CD4-positive, alpha-beta memory T cell (primary cell): ENCODE data around the gene HOXA9. TPM values are rescaled to one million over a fixed set of nuclear protein-coding genes. Genes with fewer than 3 reads are reported as not detected.
A peak's percentile ranks its signal among the peaks of the same experiment; 100 is the strongest.

Experiments used
- CTCF ChIA-PET: fragments of 350-600 bp; sonication (Branson Sonifier 250); formaldehyde crosslinking; loops from one replicate; lab custom pipeline; 2021; ENCODE audit warnings: inconsistent platforms; ENCODE audit not compliant: partially characterized antibody; lab: Charles Lee
- POLR2A ChIA-PET: fragments of 350-600 bp; sonication (Branson Sonifier 250); formaldehyde crosslinking; loops from one replicate; lab custom pipeline; 2021; ENCODE audit not compliant: partially characterized antibody; lab: Charles Lee
- DNase-seq, 5 donors: peaks; one replicate each; pipeline versions ENCODE4 v3.0.0 to v3.0.0-alpha.2; 2020 to 2022; ENCODE audit warnings: mixed read lengths in 1 of 5
- H3K27ac ChIP-seq: one replicate; pipeline ENCODE4 v1.7.0; 2013; ENCODE audit warnings: low read depth, low read length
- H3K27me3 ChIP-seq: 2 replicates; pipeline ENCODE4 v1.7.0; 2013; ENCODE audit warnings: mild to moderate bottlenecking, low read length, moderate library complexity; ENCODE audit not compliant: insufficient read depth
- H3K36me3 ChIP-seq: 2 replicates; pipeline ENCODE4 v1.7.0; 2013; ENCODE audit warnings: mild to moderate bottlenecking, low read length, moderate library complexity; ENCODE audit not compliant: insufficient read depth
- H3K4me1 ChIP-seq: 2 replicates; pipeline ENCODE4 v1.7.0; 2013; ENCODE audit warnings: mild to moderate bottlenecking, low read length, moderate library complexity; ENCODE audit not compliant: insufficient read depth
- H3K4me3 ChIP-seq, 2 donors: one replicate each; pipeline ENCODE4 v1.7.0; 2013; ENCODE audit warnings: low read length in 2 of 2, mild to moderate bottlenecking in 1 of 2
- H3K9me3 ChIP-seq, 2 donors: one replicate each; pipeline ENCODE4 v1.7.0; 2013; ENCODE audit warnings: low read length in 2 of 2, control low read depth in 1 of 2; ENCODE audit not compliant: control insufficient read depth in 1 of 2
- H3K27ac Mint-ChIP-seq, 7 donors: one replicate each; pipeline ENCODE4 v1.8.0; 2020 to 2021; ENCODE audit warnings: mixed read lengths in 7 of 7, mild to moderate bottlenecking in 6 of 7, inconsistent platforms in 3 of 7, moderate library complexity in 3 of 7
- H3K27me3 Mint-ChIP-seq, 2 donors: one replicate each; pipeline ENCODE4 v1.8.0; 2020 to 2021; ENCODE audit warnings: mixed read lengths in 2 of 2
- H3K36me3 Mint-ChIP-seq, 2 donors: one replicate each; pipeline ENCODE4 v1.8.0; 2020 to 2021; ENCODE audit warnings: mixed read lengths in 2 of 2, inconsistent platforms in 1 of 2, mild to moderate bottlenecking in 1 of 2
- H3K4me1 Mint-ChIP-seq, 4 donors: one replicate each; pipeline ENCODE4 v1.8.0; 2020 to 2021; ENCODE audit warnings: mixed read lengths in 4 of 4, mild to moderate bottlenecking in 1 of 4
- H3K4me3 Mint-ChIP-seq, 8 donors: one replicate each; pipeline ENCODE4 v1.8.0; 2020 to 2021; ENCODE audit warnings: mixed read lengths in 8 of 8, mild to moderate bottlenecking in 7 of 8, moderate library complexity in 6 of 8, inconsistent platforms in 3 of 8
- H3K9me3 Mint-ChIP-seq, 8 donors: one replicate each; pipeline ENCODE4 v1.8.0; 2020 to 2021; ENCODE audit warnings: mixed read lengths in 8 of 8, mild to moderate bottlenecking in 5 of 8, inconsistent platforms in 3 of 8, moderate library complexity in 1 of 8
- intact Hi-C: fragments of 100-400 bp; cut with micrococcal nuclease; formaldehyde crosslinking; loops from one replicate; pipeline ENCODE4 v1.15.1; 2023
- polyA plus RNA-seq, 2 donors: library from polyadenylated mRNA; unstranded; fragments of 300-500 nt; fragmentation: Illumina TruSeq; gene quantifications; one replicate each; pipeline ENCODE4 v1.2.3, GENCODE V29; 2021
- total RNA-seq, 2 experiments: library from RNA; stranded (reverse); gene quantifications; one replicate each; pipeline ENCODE4 v1.2.3, GENCODE V29; 2021

The HOXA9 gene
- total and polyA plus RNA-seq, 4 experiments from 2014 or later: not detected

DNA sequence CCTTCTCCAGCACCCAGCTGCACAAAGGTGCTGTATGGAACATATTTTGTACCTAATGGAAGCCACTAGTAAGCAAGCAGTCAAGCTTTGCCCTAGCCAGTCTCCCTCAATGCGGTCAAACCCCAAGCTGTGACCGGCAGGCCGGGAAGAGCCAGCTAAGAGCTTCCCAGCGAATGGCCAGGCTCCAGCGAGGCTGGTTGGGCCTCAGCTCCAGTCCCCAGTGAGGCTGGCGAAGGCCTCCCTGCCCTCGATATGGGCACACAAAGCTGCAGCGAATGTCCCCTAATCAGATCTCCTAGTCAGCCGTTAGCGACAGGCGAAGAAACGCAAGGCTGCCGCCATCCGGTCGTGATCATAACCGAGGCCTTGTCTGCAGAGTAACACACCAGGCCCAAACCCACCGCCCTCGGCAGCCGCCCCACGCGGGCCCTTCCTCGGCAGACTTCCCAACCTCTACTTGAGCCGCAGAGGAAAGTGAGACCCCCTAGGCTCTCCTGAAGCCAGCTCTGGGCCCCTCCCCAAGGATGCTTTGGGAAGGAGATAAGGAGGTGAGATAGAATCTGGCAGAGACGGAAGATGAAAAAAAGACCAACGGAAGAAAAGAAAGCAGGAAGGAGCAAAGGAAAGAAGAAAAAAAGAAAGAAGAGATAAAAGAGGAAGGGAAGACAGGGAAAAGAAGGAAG, 3.1 kb upstream of the HOXA9 start:
- POLR2A ChIA-PET: interaction anchor here (1.0 kb wide), 1 partner anchor 22 kb away, joined by 3 read pairs; no protein-coding TSS in a partner anchor
- H3K27me3 Mint-ChIP-seq: peaks cover 59 to 68% of the 10 kb centered on the region in 2 donors

DNA sequence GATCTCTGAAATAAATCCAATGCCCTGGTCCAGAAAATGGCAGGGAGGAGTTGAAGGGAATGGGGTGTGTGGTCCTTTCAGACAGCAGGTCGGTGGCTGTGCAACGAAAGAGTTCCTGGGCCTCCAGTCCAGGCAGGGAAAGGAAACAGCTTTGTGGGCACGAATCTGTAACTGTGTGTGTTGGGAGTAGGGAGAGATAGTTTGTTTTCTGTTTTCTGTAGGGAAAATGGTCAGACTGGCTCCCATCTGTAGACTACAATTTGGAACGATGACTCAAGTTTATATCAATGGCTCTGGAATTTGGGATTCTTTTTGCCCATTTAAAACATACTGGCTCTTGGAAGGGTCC, 2.6 kb upstream of the HOXA9 start:
- H3K27me3 ChIP-seq: peaks cover 92% of the 10 kb centered on the region
- peaks cover 21 to 45% (median 31%) of the 10 kb centered on the region in 4 donors for H3K4me1 Mint-ChIP-seq

More for the DNA sequence above, 3.1 kb upstream of the HOXA9 start:
- CTCF ChIA-PET: interaction anchor here (1.0 to 2.0 kb wide), 4 partner anchors 11 to 19 kb away, joined by 3 to 18 read pairs (median 4); no protein-coding TSS in a partner anchor
- peaks cover 92% of the 10 kb centered on the region for H3K27me3 ChIP-seq
- peaks cover 21 to 45% (median 32%) of the 10 kb centered on the region in 4 donors for H3K4me1 Mint-ChIP-seq
- peaks cover 51% of the 10 kb centered on the region for H3K4me1 ChIP-seq
- H3K36me3 Mint-ChIP-seq: peaks cover 0 to 2% of the 10 kb centered on the region in 2 donors
- H3K27ac Mint-ChIP-seq: peak overlapping the region in 6 of 7 donors; percentile 20 to 85 (median 82)
- H3K36me3 ChIP-seq: no peaks in the 10 kb centered on the region
- H3K9me3 ChIP-seq: no peaks in the 10 kb centered on the region
- peak in 1 of 5 donors; percentile 31 for DNase-seq
- peaks cover 0 to 57% (median 7%) of the 10 kb centered on the region in 8 donors for H3K9me3 Mint-ChIP-seq
- H3K4me3 ChIP-seq: no peak overlapping the region
- H3K27ac ChIP-seq: no peak overlapping the region
- intact Hi-C loops: loop anchor here (1.0 to 10.0 kb wide), 5 partner anchors 11 to 1306 kb away; partner anchors contain the start of gene SNX10
- H3K4me3 Mint-ChIP-seq: peak overlapping the region in 7 of 8 donors; percentile 33 to 77 (median 65)

DNA sequence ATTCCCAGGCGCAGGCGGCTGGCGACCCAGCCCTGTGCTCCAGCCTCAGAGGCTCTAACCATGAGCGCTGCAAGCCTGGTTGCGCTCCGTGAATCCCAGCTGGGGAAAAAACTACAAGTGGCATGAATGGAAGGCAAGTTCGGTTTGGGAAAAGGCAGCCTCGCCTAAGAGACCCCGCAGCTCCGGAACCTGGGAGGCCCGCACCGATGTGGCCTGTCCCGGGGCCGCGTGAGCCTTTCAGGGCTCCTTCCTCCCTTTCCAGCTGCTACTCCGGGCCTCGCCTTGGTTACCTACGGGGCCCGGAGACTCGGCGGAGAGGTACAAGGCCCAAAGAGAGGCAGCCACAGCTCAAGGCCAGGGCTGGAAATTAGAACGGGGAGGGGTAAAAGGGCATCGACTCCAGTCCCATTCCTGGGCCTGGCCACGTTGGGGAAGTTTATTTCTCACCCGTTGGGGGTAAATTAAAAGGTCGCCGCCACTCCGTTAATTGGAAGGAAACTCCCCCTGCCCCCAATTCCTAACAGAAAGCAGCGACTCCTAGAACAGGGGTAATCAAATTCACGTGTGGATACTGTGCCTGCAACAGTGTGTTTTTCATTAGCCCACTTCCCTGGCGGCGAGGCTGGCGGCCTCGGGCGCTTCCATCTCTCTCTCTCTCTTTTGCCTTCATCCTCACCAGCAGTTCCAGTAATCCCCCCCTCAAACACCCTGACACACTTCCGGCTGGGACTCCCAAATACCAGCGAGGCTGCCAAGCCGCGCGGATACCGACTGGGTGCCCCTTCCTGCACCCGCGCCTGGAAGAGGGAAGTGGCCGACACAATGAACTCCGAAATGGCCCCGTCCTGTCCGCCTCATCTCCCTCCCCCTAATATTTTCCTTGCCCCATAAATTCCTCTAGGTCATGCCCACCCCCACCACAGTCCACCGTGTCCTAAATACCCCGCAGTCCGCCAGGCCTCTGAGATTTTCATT, 1.5 kb upstream of the HOXA9 start:
- Mint-ChIP-seq H3K27me3 (peaks cover 55 to 68% of the 10 kb centered on the region in 2 donors), H3K4me3 (peak overlapping the region in 5 of 8 donors; percentile 7 to 60 (median 36)), H3K36me3 (no peaks in the 10 kb centered on the region), H3K27ac (peak overlapping the region in 5 of 7 donors; percentile 50 to 85 (median 57)), H3K4me1 (peaks cover 14 to 37% (median 23%) of the 10 kb centered on the region in 4 donors), H3K9me3 (peaks cover 0 to 54% (median 5%) of the 10 kb centered on the region in 8 donors)
- H3K27ac ChIP-seq: no peak overlapping the region
- peaks cover 37% of the 10 kb centered on the region for H3K4me1 ChIP-seq
- no peaks in the 10 kb centered on the region for H3K36me3 ChIP-seq
- CTCF ChIA-PET: interaction anchor here (1.0 to 2.1 kb wide), 7 partner anchors 10 to 1305 kb away, joined by 3 to 5 read pairs (median 3); no protein-coding TSS in a partner anchor
- H3K4me3 ChIP-seq: no peak overlapping the region
- no peak for DNase-seq
- no peaks in the 10 kb centered on the region for H3K9me3 ChIP-seq
- peaks cover 90% of the 10 kb centered on the region for H3K27me3 ChIP-seq
- POLR2A ChIA-PET: interaction anchor here (1.0 to 1.9 kb wide), 4 partner anchors 12 to 23 kb away, joined by 3 to 5 read pairs (median 4); no protein-coding TSS in a partner anchor
- intact Hi-C loops: loop anchor here (5.0 to 10.0 kb wide), 4 partner anchors 662 to 1305 kb away; partner anchors contain the start of gene SNX10

More for the DNA sequence above, 2.6 kb upstream of the HOXA9 start:
- Histone ChIP-seq H3K27ac (no peak overlapping the region), H3K36me3 (no peaks in the 10 kb centered on the region), H3K4me1 (peaks cover 48% of the 10 kb centered on the region), H3K4me3 (no peak overlapping the region), H3K9me3 (no peaks in the 10 kb centered on the region)
- peaks cover 0 to 57% (median 7%) of the 10 kb centered on the region in 8 donors for H3K9me3 Mint-ChIP-seq
- ChIA-PET CTCF (interaction anchor here (1.0 to 2.0 kb wide), 4 partner anchors 10 to 20 kb away, joined by 3 to 18 read pairs (median 4); no protein-coding TSS in a partner anchor), POLR2A (interaction anchor here (0.6 to 1.0 kb wide), 2 partner anchors 23 to 26 kb away, joined by 3 read pairs; no protein-coding TSS in a partner anchor)
- intact Hi-C loops: loop anchor here (1.0 to 10.0 kb wide), 5 partner anchors 11 to 1306 kb away; partner anchors contain the start of gene SNX10
- H3K36me3 Mint-ChIP-seq: peaks cover 0 to 2% of the 10 kb centered on the region in 2 donors
- H3K27ac Mint-ChIP-seq: peak overlapping the region in 4 of 7 donors; percentile 57 to 85 (median 82)
- H3K27me3 Mint-ChIP-seq: peaks cover 61 to 72% of the 10 kb centered on the region in 2 donors
- DNase-seq: no peak
- H3K4me3 Mint-ChIP-seq: peak overlapping the region in 6 of 8 donors; percentile 4 to 43 (median 28)

DNA sequence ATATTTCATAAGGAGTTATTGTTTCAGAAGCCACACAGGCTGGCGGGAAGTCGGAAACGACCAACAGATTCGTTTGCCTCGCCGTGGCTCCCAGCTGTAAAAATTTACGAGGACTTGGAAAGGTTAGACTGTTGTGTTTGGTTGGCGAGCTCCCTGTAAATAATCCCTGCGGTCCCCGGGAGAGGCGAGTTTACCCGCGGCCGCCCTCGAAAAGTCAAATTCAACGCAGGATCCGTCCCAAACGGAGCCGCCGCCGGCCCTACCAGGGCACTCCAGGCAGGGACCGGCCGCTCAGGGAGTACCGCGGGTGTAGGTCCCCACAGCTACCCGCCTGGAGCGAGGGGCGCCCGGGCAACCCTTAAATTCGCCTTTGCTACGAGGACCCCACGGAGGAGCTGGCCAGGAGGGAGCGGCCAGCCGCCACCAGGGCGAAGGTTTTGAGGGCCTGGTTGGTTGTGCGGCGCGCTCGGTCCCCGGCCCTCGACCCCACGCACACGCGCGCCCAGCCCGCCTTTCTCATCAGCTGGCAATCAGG, 726 bp upstream of the HOXA9 start:
- CTCF ChIA-PET: interaction anchor here (1.0 to 2.1 kb wide), 6 partner anchors 11 to 1304 kb away, joined by 3 to 5 read pairs (median 4); no protein-coding TSS in a partner anchor
- H3K4me3 Mint-ChIP-seq: peak overlapping the region; percentile 26 to 74 (median 60)
- Histone ChIP-seq H3K4me3 (no peak overlapping the region), H3K27ac (no peak overlapping the region), H3K4me1 (peaks cover 35% of the 10 kb centered on the region), H3K9me3 (no peaks in the 10 kb centered on the region), H3K36me3 (no peaks in the 10 kb centered on the region), H3K27me3 (peaks cover 84% of the 10 kb centered on the region)
- peaks cover 14 to 33% (median 20%) of the 10 kb centered on the region in 4 donors for H3K4me1 Mint-ChIP-seq
- intact Hi-C loops: loop anchor here (5.0 to 10.0 kb wide), 4 partner anchors 661 to 1304 kb away; partner anchors contain the start of gene SNX10
- peak in 1 of 5 donors; percentile 29 for DNase-seq
- H3K9me3 Mint-ChIP-seq: peaks cover 0 to 50% (median 5%) of the 10 kb centered on the region in 8 donors
- peaks cover 51 to 62% of the 10 kb centered on the region in 2 donors for H3K27me3 Mint-ChIP-seq
- POLR2A ChIA-PET: interaction anchor here (1.0 to 1.9 kb wide), 4 partner anchors 11 to 24 kb away, joined by 3 to 5 read pairs (median 4); no protein-coding TSS in a partner anchor
- peak overlapping the region in 5 of 7 donors; percentile 8 to 92 (median 80) for H3K27ac Mint-ChIP-seq
- no peaks in the 10 kb centered on the region for H3K36me3 Mint-ChIP-seq

DNA sequence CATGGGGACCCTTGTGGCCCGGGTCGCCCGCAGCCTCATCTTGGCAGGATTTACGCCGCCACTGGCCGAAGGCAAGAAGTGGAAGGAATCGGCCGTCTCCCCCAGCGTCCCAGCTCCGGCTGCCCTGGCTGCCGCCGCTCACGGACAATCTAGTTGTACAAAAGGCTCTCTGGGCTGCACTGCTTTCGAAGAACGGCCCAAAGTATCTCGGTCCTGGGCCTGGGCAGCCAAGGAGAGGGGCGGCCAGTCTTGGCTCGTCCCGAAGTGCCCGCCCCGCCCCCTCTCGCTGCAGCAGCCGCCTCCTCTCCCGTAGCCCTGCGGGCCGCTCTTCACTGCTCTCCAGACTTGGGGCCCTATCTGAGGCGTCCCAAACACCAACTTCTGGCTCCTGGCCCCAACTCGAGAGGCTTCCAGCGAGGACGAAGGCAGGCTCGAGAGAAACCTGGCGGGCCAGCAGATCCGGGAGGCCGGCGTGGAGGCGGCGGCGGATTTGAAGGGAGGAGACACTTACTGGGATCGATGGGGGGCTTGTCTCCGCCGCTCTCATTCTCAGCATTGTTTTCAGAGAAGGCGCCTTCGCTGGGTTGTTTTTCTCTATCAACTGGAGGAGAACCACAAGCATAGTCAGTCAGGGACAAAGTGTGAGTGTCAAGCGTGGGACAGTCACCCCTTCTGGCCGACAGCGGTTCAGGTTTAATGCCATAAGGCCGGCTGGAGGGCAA, 809 bp downstream of the HOXA9 start:
- Histone ChIP-seq H3K4me1 (peaks cover 46% of the 10 kb centered on the region), H3K27ac (no peak overlapping the region), H3K36me3 (no peaks in the 10 kb centered on the region), H3K9me3 (no peaks in the 10 kb centered on the region), H3K27me3 (peaks cover 83% of the 10 kb centered on the region), H3K4me3 (no peak overlapping the region)
- Mint-ChIP-seq H3K27ac (peak overlapping the region in 5 of 7 donors; percentile 25 to 92 (median 89)), H3K36me3 (no peaks in the 10 kb centered on the region), H3K4me3 (peak overlapping the region in 6 of 8 donors; percentile 25 to 73 (median 51)), H3K9me3 (peaks cover 0 to 49% (median 5%) of the 10 kb centered on the region in 8 donors), H3K27me3 (peaks cover 52 to 66% of the 10 kb centered on the region in 2 donors), H3K4me1 (peaks cover 14 to 44% (median 25%) of the 10 kb centered on the region in 4 donors)
- CTCF ChIA-PET: no interaction called here
- POLR2A ChIA-PET: interaction anchor here (1.9 kb wide), 1 partner anchor 26 kb away, joined by 5 read pairs; no protein-coding TSS in a partner anchor
- DNase-seq: no peak
- intact Hi-C loops: loop anchor here (5.0 to 10.0 kb wide), 6 partner anchors 67 to 1312 kb away; partner anchors contain the start of genes HOXA1 and SNX10
